ENCODE results near the gene TP53RK.
"Not testable (repeated sequence)": the region's sequence is repeated elsewhere in the genome, so short reads cannot be mapped to it uniquely, and the experiment has no call there.

The TP53RK gene

GRCh38 chr20:46682063-46682821 lies 7.0 kb downstream of the TP53RK start:
- DNase-seq: no peak

GRCh38 chr20:46681032-46681854 lies 8.0 kb downstream of the TP53RK start:
- DNase-seq: no peak

- no peak for DNase-seq
These were observed 8.6 kb downstream of the TP53RK start for GRCh38 chr20:46680684-46681031.

GRCh38 chr20:46678516-46678915 lies 10.7 kb downstream of the TP53RK start:
- DNase-seq: no peak

GRCh38 chr20:46677608-46678007 lies 11.6 kb downstream of the TP53RK start:
- DNase-seq: no peak

GRCh38 chr20:46676649-46677316 lies 12.5 kb downstream of the TP53RK start:
- not testable (repeated sequence) for DNase-seq

- no peak for DNase-seq
These were observed 14.8 kb downstream of the TP53RK start for GRCh38 chr20:46674253-46675083.

GRCh38 chr20:46673394-46674252 lies 15.6 kb downstream of the TP53RK start:
- no peak for DNase-seq

- DNase-seq: no peak
These were observed 16.6 kb downstream of the TP53RK start for GRCh38 chr20:46672543-46673148.

- no peak for DNase-seq
These were observed 17.2 kb downstream of the TP53RK start for GRCh38 chr20:46671866-46672542.

GRCh38 chr20:46670585-46671584 lies 18.4 kb downstream of the TP53RK start:
- no peak for DNase-seq

- no peak for DNase-seq
These were observed 19.0 kb downstream of the TP53RK start for GRCh38 chr20:46670228-46670584.

GRCh38 chr20:46666818-46667515 lies 22.3 kb downstream of the TP53RK start:
- no peak for DNase-seq

GRCh38 chr20:46666306-46666705 lies 22.9 kb downstream of the TP53RK start:
- DNase-seq: no peak

GRCh38 chr20:46665602-46666001 lies 23.6 kb downstream of the TP53RK start:
- DNase-seq: no peak

- DNase-seq: no peak
These were observed 25.7 kb downstream of the TP53RK start for GRCh38 chr20:46663531-46663930.

GRCh38 chr20:46661659-46662058 lies 27.6 kb downstream of the TP53RK start:
- no peak for DNase-seq

- no peak for DNase-seq
These were observed 28.8 kb downstream of the TP53RK start for GRCh38 chr20:46660487-46660886.

GRCh38 chr20:46657618-46658017 lies 31.6 kb downstream of the TP53RK start:
- DNase-seq: no peak
